ENCODE results near the gene IRAG1. TPM values are rescaled to one million over a fixed set of nuclear protein-coding genes. Genes with fewer than 3 reads are reported as not detected.

Gene IRAG1
- total RNA-seq, 4 donors from 2014 or later = 5.5 to 18.3 (median 10.5) TPM

DNA sequence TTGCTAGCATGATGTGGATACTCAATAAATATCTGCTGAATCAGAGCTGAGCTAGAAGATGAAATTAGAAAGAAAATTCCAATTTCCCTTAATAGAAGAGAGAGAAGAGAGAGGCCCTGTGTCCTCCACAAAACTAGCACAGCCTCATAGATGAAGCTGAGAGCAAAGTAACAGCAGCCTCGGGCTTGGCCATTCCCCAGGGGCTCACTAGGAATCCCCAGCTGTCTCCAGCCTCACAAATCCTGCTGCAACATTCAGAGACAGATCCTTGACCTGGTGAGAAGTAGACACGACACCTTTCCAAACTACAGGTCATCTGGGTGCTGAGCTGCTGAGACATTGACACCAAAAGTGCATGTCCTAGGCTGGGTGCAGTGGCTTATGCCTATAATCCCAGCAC is 26.1 kb upstream of the IRAG1 start:
- TF ChIP-seq, protein P1, sequence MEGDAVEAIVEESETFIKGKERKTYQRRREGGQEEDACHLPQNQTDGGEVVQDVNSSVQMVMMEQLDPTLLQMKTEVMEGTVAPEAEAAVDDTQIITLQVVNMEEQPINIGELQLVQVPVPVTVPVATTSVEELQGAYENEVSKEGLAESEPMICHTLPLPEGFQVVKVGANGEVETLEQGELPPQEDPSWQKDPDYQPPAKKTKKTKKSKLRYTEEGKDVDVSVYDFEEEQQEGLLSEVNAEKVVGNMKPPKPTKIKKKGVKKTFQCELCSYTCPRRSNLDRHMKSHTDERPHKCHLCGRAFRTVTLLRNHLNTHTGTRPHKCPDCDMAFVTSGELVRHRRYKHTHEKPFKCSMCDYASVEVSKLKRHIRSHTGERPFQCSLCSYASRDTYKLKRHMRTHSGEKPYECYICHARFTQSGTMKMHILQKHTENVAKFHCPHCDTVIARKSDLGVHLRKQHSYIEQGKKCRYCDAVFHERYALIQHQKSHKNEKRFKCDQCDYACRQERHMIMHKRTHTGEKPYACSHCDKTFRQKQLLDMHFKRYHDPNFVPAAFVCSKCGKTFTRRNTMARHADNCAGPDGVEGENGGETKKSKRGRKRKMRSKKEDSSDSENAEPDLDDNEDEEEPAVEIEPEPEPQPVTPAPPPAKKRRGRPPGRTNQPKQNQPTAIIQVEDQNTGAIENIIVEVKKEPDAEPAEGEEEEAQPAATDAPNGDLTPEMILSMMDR (IDR thresholded peaks at IDR 0.05; ENCODE audit: low read depth) = no peak

DNA sequence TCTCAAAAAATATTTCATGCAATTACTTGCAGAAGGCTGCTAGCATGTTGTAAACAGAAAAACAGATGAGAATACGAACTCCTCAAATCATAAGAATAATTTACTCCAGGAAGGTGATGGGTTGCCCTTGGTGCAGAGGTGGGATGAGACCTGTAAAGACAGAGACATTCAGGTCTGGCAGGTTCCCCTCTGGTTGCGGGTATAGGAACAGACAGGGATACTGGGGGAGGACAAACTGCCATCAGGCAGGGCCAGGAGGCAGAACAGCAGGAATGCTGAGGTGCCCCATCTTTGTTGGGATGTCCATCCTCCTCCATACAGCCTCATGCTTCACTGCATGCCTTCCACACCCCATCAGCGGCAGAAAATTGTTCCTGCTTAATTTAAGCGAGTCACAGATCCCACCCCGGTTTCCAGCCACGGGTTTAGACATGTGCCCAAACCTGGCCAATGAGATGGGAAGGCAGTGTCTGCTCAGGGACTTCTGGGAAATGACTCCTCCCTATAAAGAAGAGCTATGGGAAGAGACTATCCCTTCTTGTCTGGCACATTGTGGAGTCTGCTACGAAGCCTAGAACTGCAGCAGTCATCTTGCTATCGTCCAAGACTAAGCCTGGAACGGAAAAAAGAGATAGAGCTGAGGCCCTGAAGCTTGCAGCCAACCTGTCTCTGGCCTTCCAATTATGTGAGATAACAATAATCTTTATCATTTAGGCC is 23.1 kb upstream of the IRAG1 start:
- TF ChIP-seq, protein P1 (IDR thresholded peaks at IDR 0.05; ENCODE audit: low read depth) = no peak

DNA sequence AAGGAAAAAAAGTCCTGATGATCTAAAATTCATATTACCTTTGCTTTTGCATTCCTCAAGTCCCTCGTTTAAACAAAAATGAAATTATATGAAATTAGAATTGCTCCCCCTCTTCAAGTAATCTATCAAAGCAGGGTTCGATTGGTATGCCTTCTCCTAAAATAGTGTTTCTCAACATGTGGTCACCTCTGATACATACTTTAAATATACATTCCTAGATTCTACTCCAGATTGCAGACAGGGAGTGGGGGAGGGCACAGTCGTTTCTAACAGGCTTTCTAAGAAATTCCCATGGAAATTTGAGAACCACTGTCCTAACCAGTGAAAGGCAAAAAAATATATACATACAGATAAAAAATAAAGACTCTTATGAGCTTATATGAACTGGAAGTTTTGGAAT is 22.6 kb upstream of the IRAG1 start:
- TF ChIP-seq, protein P1 (IDR thresholded peaks at IDR 0.05; ENCODE audit: low read depth) = no peak

DNA sequence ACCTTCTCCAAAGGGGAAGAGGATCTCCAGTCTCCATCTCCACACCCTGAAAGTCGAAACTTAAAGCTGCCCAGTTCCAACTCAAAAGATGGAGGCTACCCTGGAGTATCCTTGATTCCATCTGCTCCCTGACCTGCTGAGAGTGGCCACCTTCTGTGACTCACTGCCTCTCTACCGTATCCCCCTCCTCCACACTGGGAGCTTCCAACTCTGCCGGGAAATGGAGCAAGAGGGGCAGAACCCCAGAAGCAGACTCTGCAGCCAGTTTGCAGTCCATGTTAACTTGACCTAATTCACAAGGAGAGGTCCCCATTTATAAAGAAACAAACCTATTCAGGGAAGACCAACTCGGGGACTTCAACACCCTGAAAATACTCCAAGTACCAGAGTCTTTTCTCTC is 22.0 kb upstream of the IRAG1 start:
- TF ChIP-seq, protein P1 (IDR thresholded peaks at IDR 0.05; ENCODE audit: low read depth) = no peak

DNA sequence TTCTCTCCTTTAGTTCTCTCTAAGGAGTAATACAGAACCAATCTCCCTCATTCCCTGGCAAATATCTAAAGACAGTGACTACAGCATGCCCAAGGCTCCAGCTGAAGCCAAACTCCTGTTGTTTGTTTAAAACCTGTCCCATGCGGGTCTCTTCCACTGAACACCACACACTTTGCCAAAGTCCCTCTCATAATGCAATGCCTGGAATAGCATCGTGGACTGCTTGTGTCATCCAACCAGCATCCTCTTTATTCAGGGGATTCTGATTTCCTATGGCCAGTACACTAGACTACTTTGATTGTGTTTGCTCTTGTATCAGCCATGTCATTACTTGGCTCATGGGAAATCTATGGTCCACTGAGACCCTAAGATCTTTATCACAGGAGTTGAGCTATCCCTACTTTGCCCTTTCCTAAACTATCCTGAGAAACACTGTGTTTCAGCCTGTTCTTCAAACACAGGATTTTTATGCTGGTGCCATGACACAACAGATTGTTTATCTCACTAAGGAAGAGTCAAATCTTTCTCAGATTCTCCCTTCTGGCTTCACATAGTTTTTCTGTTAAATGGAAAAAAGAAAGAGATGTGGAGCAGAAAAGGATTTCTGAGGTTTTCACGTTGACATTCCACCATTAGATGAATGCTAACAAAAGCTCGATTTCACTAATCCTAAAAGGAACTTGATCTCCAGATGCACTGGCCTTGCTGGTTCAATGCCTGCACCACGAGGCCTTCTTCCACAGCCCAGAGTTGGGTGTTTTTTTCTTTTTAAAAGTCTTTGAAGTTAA is 15.9 kb upstream of the IRAG1 start:
- TF ChIP-seq, protein P1 (IDR thresholded peaks at IDR 0.05; ENCODE audit: low read depth) = no peak

DNA sequence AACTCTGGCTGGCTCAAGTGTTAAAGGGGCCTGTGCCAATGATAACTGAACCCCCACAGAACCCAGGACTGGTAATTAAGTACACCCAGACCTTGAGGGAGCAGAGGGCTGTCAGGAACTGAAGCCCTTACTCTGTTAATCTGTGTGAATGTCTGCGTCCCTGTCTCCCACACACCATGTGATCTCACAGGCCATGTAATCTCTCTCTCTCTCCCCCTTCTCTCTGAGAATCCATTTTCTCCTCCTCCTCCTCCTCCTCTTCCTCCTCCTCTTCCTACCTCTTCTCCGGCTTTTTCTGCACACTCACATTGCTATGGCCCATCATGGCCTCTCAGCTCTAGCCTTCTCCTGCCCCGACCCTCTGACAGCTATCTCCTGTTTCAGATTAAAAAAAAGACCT is 14.6 kb upstream of the IRAG1 start:
- TF ChIP-seq, protein P1 (IDR thresholded peaks at IDR 0.05; ENCODE audit: low read depth) = no peak

GRCh38 chr11:10701982-10702381 is 8.4 kb upstream of the IRAG1 start:
- TF ChIP-seq, protein P1 (IDR thresholded peaks at IDR 0.05; ENCODE audit: low read depth) = no peak

All from subcutaneous adipose tissue (tissue), 4 donors.